ENCODE data around the gene OLIG2.

The OLIG2 gene

GRCh38 chr21:33025489-33026442 is at the start of gene OLIG2:
OLIG2 (plus strand) TSS chr21:33025935; CDS start chr21:33026863, 928 bp downstream.
- DNase-seq: no peak

- DNase-seq: no peak
Measured at GRCh38 chr21:32976791-32977190, 48.9 kb upstream of the OLIG2 start.

- DNase-seq: no peak
Measured at GRCh38 chr21:32977216-32977615, 48.5 kb upstream of the OLIG2 start.

- DNase-seq: no peak
Measured at GRCh38 chr21:32978331-32979270, 47.1 kb upstream of the OLIG2 start.

- no peak for DNase-seq
Measured at GRCh38 chr21:32979598-32980268, 46.0 kb upstream of the OLIG2 start.

- DNase-seq: no peak
Measured at GRCh38 chr21:32981096-32981495, 44.6 kb upstream of the OLIG2 start.

GRCh38 chr21:32990666-32991065 is 35.1 kb upstream of the OLIG2 start:
- no peak for DNase-seq

- DNase-seq: no peak
Measured at GRCh38 chr21:32991361-32991760, 34.4 kb upstream of the OLIG2 start.

GRCh38 chr21:32993894-32994293 is 31.8 kb upstream of the OLIG2 start:
- no peak for DNase-seq

- DNase-seq: no peak
Measured at GRCh38 chr21:32994305-32994704, 31.4 kb upstream of the OLIG2 start.

GRCh38 chr21:33007747-33008146 is 18.0 kb upstream of the OLIG2 start:
- DNase-seq: no peak

GRCh38 chr21:33008333-33009051 is 17.2 kb upstream of the OLIG2 start:
- DNase-seq: no peak

- no peak for DNase-seq
Measured at GRCh38 chr21:33010931-33011330, 14.8 kb upstream of the OLIG2 start.

- DNase-seq: no peak
Measured at GRCh38 chr21:33011462-33011861, 14.3 kb upstream of the OLIG2 start.

- no peak for DNase-seq
Measured at GRCh38 chr21:33013626-33014025, 12.1 kb upstream of the OLIG2 start.

GRCh38 chr21:33014331-33014730 is 11.4 kb upstream of the OLIG2 start:
- no peak for DNase-seq

- no peak for DNase-seq
Measured at GRCh38 chr21:33015096-33015495, 10.6 kb upstream of the OLIG2 start.

- no peak for DNase-seq
Measured at GRCh38 chr21:33015756-33016155, 10.0 kb upstream of the OLIG2 start.

- no peak for DNase-seq
Measured at GRCh38 chr21:33018707-33019465, 6.8 kb upstream of the OLIG2 start.

- DNase-seq: no peak
Measured at GRCh38 chr21:33019516-33019884, 6.2 kb upstream of the OLIG2 start.

- no peak for DNase-seq
Measured at GRCh38 chr21:33019885-33020557, 5.7 kb upstream of the OLIG2 start.

Measured in NCI-H446 (cell line).